NCI-H2227 treated with DMSO at 0.1 percent for 48 hours (cell line): ENCODE data around the gene C22orf15.
A peak's percentile ranks its signal among the peaks of the same experiment; 100 is the strongest.

ENCODE experiments used
- DNase-seq: peaks from one replicate; lab custom pipeline; 2025; lab: John Stamatoyannopoulos, UW

The C22orf15 gene

DNA sequence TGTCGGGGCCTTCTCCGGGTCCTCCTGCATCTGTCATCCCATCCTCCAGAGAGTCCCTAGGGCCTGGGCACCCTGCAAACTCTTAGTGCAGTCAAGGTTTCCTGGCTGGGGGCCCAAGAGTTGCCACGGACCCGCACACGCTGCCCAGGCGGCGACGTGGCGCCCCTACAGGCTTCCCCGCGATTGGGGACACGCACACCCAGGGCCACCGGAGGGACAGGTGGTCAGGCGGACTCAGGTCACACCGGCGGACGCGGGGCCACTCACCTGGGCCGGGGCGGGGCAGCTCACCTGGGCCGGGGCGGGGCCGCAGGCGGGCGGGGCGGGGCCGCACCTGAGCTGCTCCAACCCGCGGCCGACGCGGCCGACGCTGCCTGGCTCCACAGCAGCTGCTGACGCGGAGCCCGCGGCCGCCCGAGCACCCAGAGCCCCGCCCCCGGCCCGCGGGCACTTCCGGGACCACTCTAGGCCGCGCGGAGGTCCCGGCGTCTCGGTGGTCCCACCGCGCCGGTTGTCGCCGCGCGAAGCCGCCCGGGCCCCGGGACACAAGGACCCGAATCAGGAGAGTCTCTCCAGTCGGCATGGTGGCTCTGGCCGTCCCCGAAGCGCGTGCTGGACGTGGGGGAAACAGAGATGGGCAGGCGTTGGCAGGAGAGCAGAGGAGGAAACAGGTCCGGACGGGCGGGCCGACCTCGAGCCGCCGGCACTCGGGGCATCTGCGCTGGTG, 11.9 kb upstream of the C22orf15 start, which contains the start of gene ZNF70:
TSS of gene ZNF70 (minus strand) at position 399 of the 727 bp plus-strand sequence. CDS start 5,972 bp downstream, outside the sequence.
- peak; percentile 58 for DNase-seq

- no peak for DNase-seq
These were observed 11.3 kb upstream of the C22orf15 start for GRCh38 chr22:23751441-23751996.

- DNase-seq = no peak
These were observed 10.6 kb upstream of the C22orf15 start for GRCh38 chr22:23752090-23752691.

GRCh38 chr22:23752750-23753149, 10.0 kb upstream of the C22orf15 start:
- no peak for DNase-seq

- no peak for DNase-seq
These were observed 9.4 kb upstream of the C22orf15 start for GRCh38 chr22:23753385-23753784.

DNA sequence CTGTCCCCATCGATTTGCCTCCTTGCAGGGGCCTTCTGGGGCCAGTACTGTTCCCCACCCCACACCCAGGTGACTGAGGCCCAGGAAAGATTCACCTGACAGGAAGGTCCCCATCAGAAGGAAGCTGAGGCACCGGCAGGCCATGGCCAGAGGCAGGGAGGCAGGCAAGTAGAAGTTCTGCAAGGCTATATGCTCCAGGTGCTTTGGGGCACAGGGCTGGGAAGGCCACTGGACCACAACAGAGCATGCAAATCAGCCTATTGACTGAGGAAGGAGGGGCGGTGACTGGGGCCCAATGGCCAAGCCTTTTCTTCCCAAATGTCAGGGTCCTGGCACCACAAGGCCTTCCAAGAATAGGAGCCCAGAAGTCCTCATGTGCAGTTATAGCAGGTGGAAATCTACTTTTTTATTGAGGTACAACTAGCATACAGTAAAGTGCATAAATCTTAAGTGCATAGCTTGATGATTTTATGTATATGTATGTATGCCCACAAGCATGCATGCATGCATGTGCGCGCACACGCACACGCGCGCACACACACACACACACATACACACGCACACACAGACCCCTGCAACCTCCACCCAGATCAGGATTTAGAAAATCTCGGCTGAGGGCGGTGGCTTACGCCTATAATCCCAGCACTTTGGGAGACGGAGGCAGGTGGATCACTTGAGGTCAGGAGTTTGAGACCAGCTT, 8.4 kb upstream of the C22orf15 start, which contains the start of gene VPREB3:
TSS of gene VPREB3 (minus strand) at position 206 of the 700 bp plus-strand sequence. CDS start at position 144, 62 bp downstream.
- no peak for DNase-seq

DNA sequence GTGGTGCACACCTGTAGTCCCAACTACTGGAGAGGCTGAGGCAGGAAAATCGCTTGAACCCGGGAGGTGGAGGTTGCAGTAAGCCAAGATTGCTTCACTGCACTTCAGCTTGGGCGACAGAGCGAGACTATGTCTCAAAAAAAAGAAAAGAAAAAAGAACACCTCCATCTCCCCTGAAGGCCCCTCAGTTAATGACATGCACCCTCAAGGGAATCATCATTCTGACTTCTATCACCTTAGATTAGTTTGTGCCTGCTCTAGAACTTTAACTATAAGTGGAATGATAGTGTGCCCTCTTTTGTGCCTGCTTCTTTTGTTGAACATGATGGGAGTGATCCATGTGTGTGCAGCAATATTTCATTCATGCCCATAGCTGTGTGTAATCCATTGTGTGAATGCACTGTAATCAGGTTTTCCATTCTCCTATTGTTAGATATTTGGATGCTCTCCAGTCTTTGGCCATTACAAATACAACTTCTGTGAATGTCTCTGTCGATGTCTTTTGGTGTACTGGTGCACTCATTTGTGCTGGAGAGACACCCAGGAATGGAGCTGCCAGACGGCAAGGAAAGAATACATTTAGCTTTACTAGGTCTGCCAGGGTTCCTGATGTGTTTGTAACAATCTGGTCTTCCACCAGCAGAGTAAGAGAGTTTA, 7.7 kb upstream of the C22orf15 start:
- DNase-seq = no peak

DNA sequence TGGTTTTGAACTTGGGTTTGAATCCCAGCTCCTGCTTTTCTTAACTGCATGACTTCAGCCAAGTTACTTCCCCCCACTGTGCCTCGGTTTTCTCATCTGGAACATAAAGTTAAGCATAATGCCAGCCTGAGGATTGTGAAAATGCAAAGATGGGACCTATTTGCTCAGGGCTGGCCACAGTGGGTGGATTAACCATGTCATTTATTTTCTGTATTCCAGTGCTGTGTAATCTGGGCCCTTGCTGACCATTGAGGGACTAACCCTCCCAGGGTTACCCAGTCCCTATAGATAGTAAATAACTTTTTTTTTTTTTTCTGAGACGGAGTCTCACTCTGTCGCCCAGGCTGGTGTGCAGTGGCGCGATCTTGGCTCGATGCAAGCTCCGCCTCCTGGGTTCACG, 7.1 kb upstream of the C22orf15 start:
- DNase-seq = no peak

- DNase-seq = no peak
These were observed 5.9 kb upstream of the C22orf15 start for GRCh38 chr22:23756891-23757290.

GRCh38 chr22:23759566-23759965, 3.2 kb upstream of the C22orf15 start:
- no peak for DNase-seq

GRCh38 chr22:23760056-23760455, 2.7 kb upstream of the C22orf15 start:
- DNase-seq = no peak

DNA sequence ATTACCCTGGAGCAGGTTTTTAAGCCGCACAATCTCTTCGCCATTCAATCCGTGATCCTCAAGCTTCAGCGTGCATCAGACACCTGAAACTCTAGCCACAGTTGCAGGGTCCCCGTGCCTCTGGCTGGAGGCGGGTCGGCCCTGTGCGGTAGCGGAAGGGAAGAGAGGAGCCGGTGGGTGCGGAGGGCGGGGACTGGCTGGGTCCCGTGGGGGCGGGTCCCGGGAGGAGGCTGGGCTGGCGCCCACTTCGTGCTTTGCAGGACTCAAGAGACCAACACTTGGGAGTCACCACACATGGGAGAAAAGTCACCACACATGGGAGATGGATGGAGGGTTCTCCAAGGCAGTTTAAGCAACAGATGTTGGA, 772 bp downstream of the C22orf15 start:
- no peak for DNase-seq

- no peak for DNase-seq
These were observed 1.2 kb downstream of the C22orf15 start for GRCh38 chr22:23763954-23764353.

GRCh38 chr22:23764899-23765881, 2.4 kb downstream of the C22orf15 start:
- no peak for DNase-seq

DNA sequence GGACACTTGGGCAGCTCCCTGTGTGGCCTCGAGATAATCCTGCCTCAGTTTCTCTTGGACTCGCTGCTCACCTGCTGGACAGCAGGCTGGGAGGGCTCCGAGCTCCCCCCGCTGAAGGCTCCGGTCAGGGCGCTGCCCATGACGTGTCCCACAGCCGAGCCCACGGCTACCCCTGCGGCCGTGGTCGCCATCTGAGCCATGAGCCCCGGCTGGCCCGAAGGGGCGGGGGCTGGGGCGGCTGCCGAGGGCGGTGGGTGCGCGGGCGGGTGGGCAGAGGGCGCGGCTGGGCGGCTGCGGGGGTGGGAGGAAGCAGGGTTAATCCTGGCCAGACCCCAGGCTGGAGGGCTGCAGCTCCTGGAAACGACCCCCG, 4.5 kb downstream of the C22orf15 start:
- no peak for DNase-seq

GRCh38 chr22:23767673-23768548, 5.1 kb downstream of the C22orf15 start, which contains the start of gene CHCHD10:
Gene CHCHD10, minus strand, starts transcription at chr22:23767972. Its CDS starts 98 bp downstream, at chr22:23767874.
- DNase-seq = peak; percentile 50

DNA sequence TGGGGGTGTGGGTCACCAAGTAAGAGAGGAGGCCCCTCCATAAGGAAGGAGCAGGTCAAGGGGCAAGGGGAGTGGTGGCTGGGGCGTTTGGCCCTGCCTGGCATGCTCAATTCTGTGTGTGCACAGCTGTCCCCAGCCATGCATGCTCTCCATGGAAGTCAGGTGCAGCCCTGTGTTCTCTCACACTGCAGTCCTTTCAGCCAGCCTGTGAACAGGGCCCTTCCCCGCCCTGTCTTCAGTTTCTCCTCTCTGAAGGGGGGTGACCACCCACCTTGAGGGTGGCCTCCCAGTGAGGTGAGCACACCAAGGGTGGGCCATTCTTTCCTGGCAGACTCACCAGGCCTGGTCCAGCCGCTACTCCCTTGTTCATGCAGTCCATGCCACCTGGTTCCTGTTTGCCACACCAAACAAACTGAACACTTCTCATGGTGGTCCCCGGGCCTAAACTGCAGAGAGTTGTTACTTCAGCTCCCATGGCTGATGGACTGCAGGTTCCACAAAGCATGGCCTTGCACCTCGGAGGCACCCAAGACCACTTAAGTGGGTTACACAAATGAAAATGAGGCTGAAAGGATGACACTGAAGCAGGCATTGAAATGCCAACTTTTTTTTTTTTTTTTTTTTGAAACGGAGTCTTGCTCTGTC, 6.7 kb downstream of the C22orf15 start:
- no peak for DNase-seq

DNA sequence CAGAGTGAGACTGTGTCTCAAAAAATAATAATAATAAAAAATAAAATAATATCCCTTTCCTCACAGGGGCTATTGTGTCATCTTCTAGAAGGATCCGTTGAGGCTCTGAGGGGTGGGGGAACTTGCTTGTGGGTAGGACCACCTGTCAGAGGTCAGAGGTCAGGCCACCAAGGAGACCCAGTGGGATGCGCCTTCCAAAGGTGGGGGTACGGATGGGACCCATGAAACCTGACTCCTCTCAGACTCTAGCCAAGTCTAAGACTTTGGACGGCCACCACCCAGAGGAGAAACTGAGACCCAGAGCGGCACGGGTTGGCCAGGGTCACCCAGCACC, 9.5 kb downstream of the C22orf15 start:
- DNase-seq = no peak
